NCI-H2196 treated with DMSO at 0.1 percent for 48 hours (cell line): ENCODE results near the gene TGFB1.

Experiments
- DNase-seq: peaks from one replicate; lab custom pipeline; 2025; ENCODE audit not compliant: unreplicated experiment; lab: John Stamatoyannopoulos, UW

The TGFB1 gene

GRCh38 chr19:41323023-41323422 lies 30.7 kb downstream of the TGFB1 start:
- no peak for DNase-seq

GRCh38 chr19:41322451-41322850 lies 31.3 kb downstream of the TGFB1 start:
- DNase-seq = no peak

- DNase-seq = no peak
These were observed 32.0 kb downstream of the TGFB1 start for GRCh38 chr19:41321600-41322270.

- DNase-seq = no peak
These were observed 32.5 kb downstream of the TGFB1 start for GRCh38 chr19:41321204-41321599.

GRCh38 chr19:41320568-41320967 lies 33.2 kb downstream of the TGFB1 start:
- DNase-seq = no peak

- DNase-seq = no peak
These were observed 33.6 kb downstream of the TGFB1 start for GRCh38 chr19:41320185-41320518.

GRCh38 chr19:41319500-41320184 lies 34.1 kb downstream of the TGFB1 start:
- DNase-seq = no peak

GRCh38 chr19:41318696-41319499 lies 34.8 kb downstream of the TGFB1 start:
- DNase-seq = no peak

GRCh38 chr19:41316306-41316920 lies 37.3 kb downstream of the TGFB1 start:
- no peak for DNase-seq

GRCh38 chr19:41311613-41312012 lies 42.1 kb downstream of the TGFB1 start:
- no peak for DNase-seq

- no peak for DNase-seq
These were observed 42.6 kb downstream of the TGFB1 start for GRCh38 chr19:41311072-41311471.

GRCh38 chr19:41310033-41310831 lies 43.5 kb downstream of the TGFB1 start, which contains the start of gene CCDC97:
TSS of gene CCDC97 (plus strand) at chr19:41310172. CDS start at chr19:41310311, 139 bp downstream.
- DNase-seq = peak; percentile 68

- no peak for DNase-seq
These were observed 44.3 kb downstream of the TGFB1 start for GRCh38 chr19:41309180-41310032.

- peak; percentile 73 for DNase-seq
These were observed 45.1 kb downstream of the TGFB1 start for GRCh38 chr19:41308450-41309179.

- DNase-seq = no peak
These were observed 45.7 kb downstream of the TGFB1 start for GRCh38 chr19:41307954-41308449.

GRCh38 chr19:41307090-41307875 lies 46.4 kb downstream of the TGFB1 start:
- no peak for DNase-seq

GRCh38 chr19:41305927-41306793 lies 47.6 kb downstream of the TGFB1 start:
- no peak for DNase-seq
